AG04450 (cell line): ENCODE results near the gene NSA2. TPM values are rescaled to one million over a fixed set of nuclear protein-coding genes. Genes with fewer than 3 reads are reported as not detected.
A peak's percentile ranks its signal among the peaks of the same experiment; 100 is the strongest.

ENCODE experiments used
- CTCF ChIA-PET: fragments of 300-600, 350-600 bp; formaldehyde crosslinking; extraction: SDS; loops from one replicate; lab custom pipeline; 2022; ENCODE audit warnings: antibody characterized with exemption, inconsistent platforms; lab: Charles Lee
- POLR2A ChIA-PET: fragments of 350-600 bp; formaldehyde crosslinking; extraction: SDS; loops from one replicate; lab custom pipeline; 2021; ENCODE audit warnings: antibody characterized with exemption, inconsistent platforms; lab: Yijun Ruan, JAX
- DNase-seq: peaks from one replicate; pipeline ENCODE4 v3.0.0-alpha.2; 2011; ENCODE audit warnings: low read depth, low spot score
- H3K27ac ChIP-seq: one replicate; pipeline ENCODE4 v1.5.1; 2012; ENCODE audit warnings: low read depth, low read length, control low read depth
- H3K27me3 ChIP-seq: one replicate; pipeline ENCODE4 v1.6.0; 2012; ENCODE audit warnings: low read length; ENCODE audit not compliant: control insufficient read depth, insufficient read depth
- H3K4me3 ChIP-seq: 2 replicates; pipeline ENCODE4 v1.5.1; 2011; ENCODE audit warnings: mild to moderate bottlenecking, low read depth, low read length, control low read depth
- H3K9me3 ChIP-seq: 2 replicates; pipeline ENCODE4 v1.5.1; 2012; ENCODE audit warnings: low read length; ENCODE audit not compliant: control insufficient read depth, insufficient read depth
- CTCF ChIP-seq: IDR thresholded peaks from 2 replicates; pipeline ENCODE4 v1.5.1; 2011; ENCODE audit warnings: low read depth, low read length, control low read depth, inconsistent platforms
- polyA minus RNA-seq: library from RNA; depleted of rRNA, polyadenylated mRNA; stranded (reverse); fragments of >200 nt; gene quantifications from 2 replicates; pipeline ENCODE4 v1.2.3, GENCODE V29; 2011; rRNA and poly(A)+ RNA removed
- polyA plus RNA-seq: library from polyadenylated mRNA; depleted of rRNA; stranded (reverse); fragments of >200 nt; gene quantifications from 2 replicates; pipeline ENCODE4 v1.2.3, GENCODE V29; 2011; rRNA removed

The NSA2 gene
- polyA plus RNA-seq (90.1 and 138 TPM in 2 replicates), polyA minus RNA-seq (16.9 and 21.8 TPM in 2 replicates)

GRCh38 chr5:74766849-74767578 lies at the start of gene NSA2, which contains the start of gene GFM2:
Gene NSA2 (plus strand): TSS chr5:74767249. CDS start chr5:74767361, 112 bp downstream.
Gene GFM2 (minus strand): TSS chr5:74767117. CDS start chr5:74763742, 3,375 bp downstream.
- ChIA-PET POLR2A (interaction anchor here (0.7 to 1.0 kb wide), 3 partner anchors 9 to 570 kb away, joined by 3 to 4 read pairs (median 4); partner anchors contain the start of genes HEXB and HMGCR), CTCF (interaction anchor here (0.6 to 1.5 kb wide), 10 partner anchors 16 to 470 kb away, joined by 3 to 9 read pairs (median 4); partner anchors contain the start of gene ANKRD31)
- peak within 1 kb of the TSS; percentile 67 for H3K27ac ChIP-seq
- peaks cover 2% of the 10 kb centered on the region; the same call in 1 of the 2 replicates for H3K9me3 ChIP-seq
- H3K4me3 ChIP-seq, result peak within 1 kb of the TSS; percentile 99
- H3K27me3 ChIP-seq, result no peaks in the 10 kb centered on the region
- TF ChIP-seq CTCF, result no peak
- peak; percentile 81 for DNase-seq

- H3K27me3 ChIP-seq, result no peaks in the 10 kb centered on the region
- ChIA-PET POLR2A (no interaction called here), CTCF (interaction anchor here (0.8 kb wide), 1 partner anchor 815 kb away, joined by 3 read pairs; no protein-coding TSS in a partner anchor)
- H3K4me3 ChIP-seq, result no peak overlapping the region
- H3K9me3 ChIP-seq, result no peaks in the 10 kb centered on the region
- H3K27ac ChIP-seq, result no peak overlapping the region
- DNase-seq, result no peak
- no peak for TF ChIP-seq CTCF
Observed at GRCh38 chr5:74717596-74717995, 49.5 kb upstream of the NSA2 start.

DNA sequence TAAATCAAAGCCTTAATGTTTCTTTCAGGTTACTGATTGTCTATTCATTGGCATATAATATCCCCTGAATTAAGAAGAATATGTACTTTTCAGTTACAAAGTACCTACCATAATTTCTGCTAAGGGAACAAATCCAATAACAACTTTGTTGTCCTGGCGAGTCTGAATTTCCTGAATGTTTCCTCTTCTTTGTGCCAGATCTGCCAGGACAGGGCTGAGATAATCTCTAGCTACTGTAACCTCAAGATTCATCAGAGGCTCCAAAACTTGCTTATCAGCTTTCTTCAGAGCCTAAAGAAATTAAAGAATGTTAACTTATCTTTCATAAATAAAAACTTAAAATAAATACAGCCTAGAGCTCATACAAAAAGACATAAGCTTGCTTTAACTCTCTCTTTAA lies 44.8 kb upstream of the NSA2 start:
- Histone ChIP-seq H3K27ac (no peak overlapping the region), H3K9me3 (no peaks in the 10 kb centered on the region), H3K4me3 (no peak overlapping the region), H3K27me3 (no peaks in the 10 kb centered on the region)
- no peak for TF ChIP-seq CTCF
- POLR2A ChIA-PET, result no interaction called here
- no peak for DNase-seq
- CTCF ChIA-PET, result interaction anchor here (0.7 kb wide), 1 partner anchor 197 kb away, joined by 3 read pairs; no protein-coding TSS in a partner anchor

GRCh38 chr5:74725331-74725730 lies 41.7 kb upstream of the NSA2 start:
- no peaks in the 10 kb centered on the region for H3K27me3 ChIP-seq
- no peaks in the 10 kb centered on the region for H3K9me3 ChIP-seq
- TF ChIP-seq CTCF, result no peak
- ChIA-PET POLR2A (no interaction called here), CTCF (no interaction called here)
- H3K4me3 ChIP-seq, result no peak overlapping the region
- H3K27ac ChIP-seq, result no peak overlapping the region
- DNase-seq, result no peak

GRCh38 chr5:74736759-74737158 lies 30.3 kb upstream of the NSA2 start:
- POLR2A ChIA-PET, result no interaction called here
- CTCF ChIA-PET, result no interaction called here
- TF ChIP-seq CTCF, result no peak

More at GRCh38 chr5:74736759-74737158, 30.3 kb upstream of the NSA2 start:
- Histone ChIP-seq H3K27me3 (no peaks in the 10 kb centered on the region), H3K4me3 (no peak overlapping the region), H3K27ac (no peak overlapping the region), H3K9me3 (no peaks in the 10 kb centered on the region)
- DNase-seq, result no peak
